Measurements from ENCODE around the gene POLR3H. TPM values are rescaled to one million over a fixed set of nuclear protein-coding genes. Genes with fewer than 3 reads are reported as not detected.

POLR3H gene
- total and polyA plus RNA-seq, 7 donors = 13.1 to 28.6 (median 18.4) TPM

DNA sequence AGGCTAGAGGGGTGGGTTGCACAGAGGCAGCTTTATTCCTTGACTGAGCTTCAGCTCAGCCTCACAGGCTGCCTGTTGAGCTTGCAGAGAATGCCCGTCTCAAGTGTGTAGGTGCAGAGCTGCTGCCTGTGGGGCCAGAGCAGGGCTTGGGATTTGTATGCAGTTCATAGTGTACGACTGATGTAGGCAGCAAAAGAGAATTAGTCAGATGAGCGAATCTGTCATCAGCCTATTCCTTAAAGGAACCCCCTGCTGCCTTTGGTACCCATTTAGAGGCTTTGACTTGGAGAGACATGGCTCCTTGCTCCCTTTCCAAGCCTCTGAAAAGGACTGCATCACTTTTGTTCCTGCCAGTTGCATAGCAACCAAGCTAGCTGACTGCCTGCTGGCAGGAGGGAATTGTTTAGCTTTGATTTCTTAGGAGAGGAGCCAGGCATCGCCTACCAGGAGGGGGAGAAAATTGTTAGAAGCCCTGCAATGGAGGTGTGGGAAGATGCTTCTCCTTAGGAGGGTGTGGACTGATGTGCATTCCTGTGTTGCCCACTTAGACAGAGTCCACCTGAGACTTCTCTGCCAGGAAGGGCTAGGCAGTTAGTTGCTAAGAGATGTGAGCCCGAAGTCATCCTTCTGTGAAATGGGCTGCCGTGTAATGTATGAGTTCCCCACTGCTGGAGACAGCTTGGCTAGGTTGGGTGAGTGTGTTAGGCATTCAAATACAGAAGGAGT lies 64.4 kb downstream of the POLR3H start:
- intact Hi-C loops (cut with DNase I) = no loop called here
- TF ChIP-seq, protein P1, sequence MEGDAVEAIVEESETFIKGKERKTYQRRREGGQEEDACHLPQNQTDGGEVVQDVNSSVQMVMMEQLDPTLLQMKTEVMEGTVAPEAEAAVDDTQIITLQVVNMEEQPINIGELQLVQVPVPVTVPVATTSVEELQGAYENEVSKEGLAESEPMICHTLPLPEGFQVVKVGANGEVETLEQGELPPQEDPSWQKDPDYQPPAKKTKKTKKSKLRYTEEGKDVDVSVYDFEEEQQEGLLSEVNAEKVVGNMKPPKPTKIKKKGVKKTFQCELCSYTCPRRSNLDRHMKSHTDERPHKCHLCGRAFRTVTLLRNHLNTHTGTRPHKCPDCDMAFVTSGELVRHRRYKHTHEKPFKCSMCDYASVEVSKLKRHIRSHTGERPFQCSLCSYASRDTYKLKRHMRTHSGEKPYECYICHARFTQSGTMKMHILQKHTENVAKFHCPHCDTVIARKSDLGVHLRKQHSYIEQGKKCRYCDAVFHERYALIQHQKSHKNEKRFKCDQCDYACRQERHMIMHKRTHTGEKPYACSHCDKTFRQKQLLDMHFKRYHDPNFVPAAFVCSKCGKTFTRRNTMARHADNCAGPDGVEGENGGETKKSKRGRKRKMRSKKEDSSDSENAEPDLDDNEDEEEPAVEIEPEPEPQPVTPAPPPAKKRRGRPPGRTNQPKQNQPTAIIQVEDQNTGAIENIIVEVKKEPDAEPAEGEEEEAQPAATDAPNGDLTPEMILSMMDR (IDR thresholded peaks at IDR 0.05) = no peak
- WGBS, 3 donors = 60 to 67% (median 64%) methylated on average over 6 of the region's 6 CpGs
- peaks cover 0 to 10% of the 10 kb centered on the region in 2 donors for H3K36me3 ChIP-seq (ENCODE audit: insufficient read depth in 1 of 2, low read depth in 1 of 2)
- ATAC-seq (peak in 2 of 4 donors; percentile 8 to 20), DNase-seq (no peak)
- H3K4me3 ChIP-seq = peak overlapping the region; percentile 11
- H3K27me3 ChIP-seq (ENCODE audit: insufficient read depth in 3 of 3, low read length in 2 of 3) = no peaks in the 10 kb centered on the region
- no peaks in the 10 kb centered on the region for H3K9me3 ChIP-seq
- peak overlapping the region; percentile 89 for H3K27ac ChIP-seq
- peaks cover 76% of the 10 kb centered on the region for H3K4me1 ChIP-seq

DNA sequence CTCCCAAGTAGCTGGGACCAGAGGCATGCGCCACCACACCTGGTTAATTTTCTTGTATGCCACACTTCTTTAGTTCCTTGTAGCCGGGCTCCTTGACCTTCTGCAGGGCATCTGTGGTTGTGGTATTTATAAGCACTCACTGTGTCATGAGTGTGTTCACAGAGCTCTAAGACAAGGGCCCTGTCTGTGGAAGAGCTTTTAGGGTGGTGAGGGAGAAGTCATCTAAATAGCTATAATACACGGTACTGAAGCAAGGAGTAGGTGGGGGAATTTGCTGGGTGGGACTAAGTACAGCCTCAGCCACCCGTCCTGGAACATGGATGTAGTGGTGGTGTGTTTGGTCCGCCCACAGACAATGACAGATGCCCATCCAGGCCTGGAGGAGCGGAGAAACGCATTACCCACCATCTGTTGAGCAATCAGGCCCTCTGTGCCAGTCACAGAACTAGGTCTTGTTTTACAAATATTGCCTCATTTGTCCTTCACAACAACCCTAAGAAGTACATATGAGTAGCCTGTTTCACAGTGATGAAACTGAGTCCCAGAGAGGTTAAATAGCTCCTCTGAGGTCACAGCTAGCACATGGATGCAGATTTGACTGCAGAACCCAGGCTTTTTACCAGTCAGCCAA lies 65.3 kb downstream of the POLR3H start:
- ATAC-seq (peak; percentile 79 to 87 (median 82)), DNase-seq (peak; percentile 79 to 90)
- H3K27ac ChIP-seq = peak overlapping the region; percentile 89
- no peaks in the 10 kb centered on the region for H3K9me3 ChIP-seq
- H3K4me1 ChIP-seq = peaks cover 71% of the 10 kb centered on the region
- H3K27me3 ChIP-seq (ENCODE audit: insufficient read depth in 3 of 3, low read length in 2 of 3) = no peaks in the 10 kb centered on the region
- H3K36me3 ChIP-seq (ENCODE audit: insufficient read depth in 1 of 2, low read depth in 1 of 2) = peaks cover 0 to 10% of the 10 kb centered on the region in 2 donors
- TF ChIP-seq, protein P1 (IDR thresholded peaks at IDR 0.05) = no peak
- intact Hi-C loops (cut with DNase I) = no loop called here
- 37 to 54% (median 40%) methylated on average over 7 of the region's 7 CpGs for WGBS, 3 donors
- peak overlapping the region; percentile 3 for H3K4me3 ChIP-seq

DNA sequence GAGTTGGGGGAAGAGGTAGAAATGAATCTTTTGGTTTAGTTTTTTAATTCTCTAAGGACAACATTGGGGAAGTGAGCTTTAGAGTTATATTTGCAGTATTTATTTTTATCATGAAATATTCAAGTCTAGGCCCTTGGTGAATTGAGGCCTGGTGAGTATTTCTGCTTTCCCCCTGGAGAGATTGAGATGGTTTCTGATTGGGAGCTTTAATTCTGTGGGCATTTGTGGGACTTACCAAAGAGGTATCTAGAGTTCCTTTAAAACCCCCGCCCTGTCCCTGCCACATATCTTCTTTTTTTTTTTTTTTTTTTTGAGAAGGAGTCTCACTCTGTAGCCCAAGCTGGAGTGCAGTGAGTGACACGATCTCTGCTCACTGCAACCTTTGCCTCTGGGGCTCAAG lies 65.8 kb downstream of the POLR3H start:
- DNase-seq (no peak), ATAC-seq (no peak)
- H3K27ac ChIP-seq = peak overlapping the region; percentile 89
- no peak overlapping the region for H3K4me3 ChIP-seq
- WGBS, 3 donors = 66 to 79% (median 66%) methylated on average over 2 of the region's 2 CpGs
- H3K9me3 ChIP-seq = no peaks in the 10 kb centered on the region
- TF ChIP-seq, protein P1 (IDR thresholded peaks at IDR 0.05) = no peak
- H3K4me1 ChIP-seq = peaks cover 70% of the 10 kb centered on the region
- H3K36me3 ChIP-seq (ENCODE audit: insufficient read depth in 1 of 2, low read depth in 1 of 2) = peaks cover 0 to 10% of the 10 kb centered on the region in 2 donors
- no peaks in the 10 kb centered on the region for H3K27me3 ChIP-seq (ENCODE audit: insufficient read depth in 3 of 3, low read length in 2 of 3)
- intact Hi-C loops (cut with DNase I) = no loop called here

Other genes starting within 250 kb of the POLR3H start
- gene ZC3H7B, start 242.9 kb downstream of the POLR3H start, total RNA-seq = 10 to 100 TPM; 32.0 to 34.1 (median 33.1) TPM
- 10 to 100 TPM; 12.0 to 31.0 (median 17.8) TPM for gene ZC3H7B, start 242.9 kb downstream of the POLR3H start, polyA plus RNA-seq
- gene TEF, start 162.5 kb downstream of the POLR3H start, total RNA-seq = 10 to 100 TPM; 11.7 to 23.9 (median 16.1) TPM
- gene TEF, start 162.5 kb downstream of the POLR3H start, polyA plus RNA-seq = 1 to 10 TPM; 2.0 to 7.8 (median 6.2) TPM
- 100 to 1,000 TPM in 1 of 4 donors, 10 to 100 TPM in 3; 12.3 to 111 (median 50.9) TPM for gene TOB2, start 97.7 kb downstream of the POLR3H start, total RNA-seq
- 10 to 100 TPM in 2 of 3 donors, 1 to 10 TPM in 1; 9.5 to 26.1 (median 23.4) TPM for gene TOB2, start 97.7 kb downstream of the POLR3H start, polyA plus RNA-seq
- gene PHF5A, start 75.8 kb downstream of the POLR3H start, total RNA-seq = 10 to 100 TPM; 19.9 to 40.0 (median 23.4) TPM
- 10 to 100 TPM; 34.3 to 79.2 (median 49.0) TPM for gene PHF5A, start 75.8 kb downstream of the POLR3H start, polyA plus RNA-seq
- gene ACO2, start 75.4 kb downstream of the POLR3H start, total RNA-seq = 100 to 1,000 TPM; 422 to 513 (median 474) TPM
- 100 to 1,000 TPM; 346 to 459 (median 402) TPM for gene ACO2, start 75.4 kb downstream of the POLR3H start, polyA plus RNA-seq
- 1 to 10 TPM in 1 of 4 donors, under 1 TPM in 3; 0.27 to 1.1 (median 0.77) TPM for gene CSDC2, start 16.5 kb upstream of the POLR3H start, total RNA-seq
- under 1 TPM; 0.60 to 0.69 (median 0.66) TPM for gene CSDC2, start 16.5 kb upstream of the POLR3H start, polyA plus RNA-seq
- gene PMM1, start 45.4 kb upstream of the POLR3H start, total RNA-seq = 10 to 100 TPM in 2 of 4 donors, 1 to 10 TPM in 2; 7.3 to 12.2 (median 9.2) TPM
- gene PMM1, start 45.4 kb upstream of the POLR3H start, polyA plus RNA-seq = 10 to 100 TPM; 10.3 to 14.5 (median 13.2) TPM
- 10 to 100 TPM; 17.5 to 27.6 (median 23.2) TPM for gene DESI1, start 76.6 kb upstream of the POLR3H start, total RNA-seq
- 10 to 100 TPM; 14.7 to 23.3 (median 18.9) TPM for gene DESI1, start 76.6 kb upstream of the POLR3H start, polyA plus RNA-seq
- gene XRCC6, start 76.8 kb upstream of the POLR3H start, total RNA-seq = 100 to 1,000 TPM; 185 to 252 (median 217) TPM
- gene XRCC6, start 76.8 kb upstream of the POLR3H start, polyA plus RNA-seq = 100 to 1,000 TPM; 156 to 291 (median 259) TPM
- gene SNU13, start 144.4 kb upstream of the POLR3H start, total RNA-seq = 100 to 1,000 TPM; 165 to 238 (median 183) TPM
- gene SNU13, start 144.4 kb upstream of the POLR3H start, polyA plus RNA-seq = 100 to 1,000 TPM; 215 to 466 (median 229) TPM
- under 1 TPM in 3 of 4 donors, not detected in 1; 0.23 to 0.47 (median 0.30) TPM for gene MEI1, start 155.0 kb upstream of the POLR3H start, total RNA-seq
- gene MEI1, start 155.0 kb upstream of the POLR3H start, polyA plus RNA-seq = under 1 TPM in 2 of 3 donors, not detected in 1; 0.01 to 0.10 TPM

Data from psoas muscle (tissue), 8 donors.